K562 (cell line): ENCODE data around the gene PURA. TPM values are rescaled to one million over a fixed set of nuclear protein-coding genes. Genes with fewer than 3 reads are reported as not detected.

Source experiments
- CBFA2T3 ChIP-seq: fragments of 450-650 bp; IDR thresholded peaks from 2 replicates; pipeline ENCODE4 v1.6.1; 2017
- CEBPB ChIP-seq: fragments of 450-650 bp; IDR thresholded peaks from 2 replicates; pipeline ENCODE4 v1.6.1; 2016; ENCODE audit warnings: missing genetic modification characterization, missing compliant biosample characterization
- DNMT1 ChIP-seq: fragments of 450-650 bp; IDR thresholded peaks from 2 replicates; pipeline ENCODE4 v1.6.1; 2016; ENCODE audit warnings: antibody characterized with exemption, mild to moderate bottlenecking
- ELF4 ChIP-seq: fragments of 450-650 bp; formaldehyde crosslinking; IDR thresholded peaks from 2 replicates; pipeline ENCODE4 v1.4.0; 2022; ENCODE audit warnings: missing genetic modification characterization
- ESRRB ChIP-seq: fragments of 250-450 bp; sonication (Bioruptor Pico); IDR thresholded peaks from 2 replicates; pipeline ENCODE4 v1.5.0; 2020; ENCODE audit warnings: mild to moderate bottlenecking, moderate library complexity, borderline replicate concordance
- HSF4 ChIP-seq: fragments of 250-450 bp; sonication (Bioruptor Pico); IDR thresholded peaks from 2 replicates; pipeline ENCODE4 v2.1.2; 2022; ENCODE audit warnings: mild to moderate bottlenecking, moderate library complexity, borderline replicate concordance
- LARP7 ChIP-seq: fragments of 450-650 bp; IDR thresholded peaks from 2 replicates; pipeline ENCODE4 v1.6.1; 2016
- MCM7 ChIP-seq, 2 experiments: fragments of 450-650 bp; IDR thresholded peaks; 2 replicates each; pipeline ENCODE4 v1.6.1; 2016 to 2018
- MED1 ChIP-seq: sonication (generic); formaldehyde crosslinking; IDR thresholded peaks from 2 replicates; pipeline ENCODE4 v1.8.1; 2023; ENCODE audit warnings: missing genetic modification reagents, borderline replicate concordance
- NFE2L1 ChIP-seq: fragments of 450-650 bp; IDR thresholded peaks from 2 replicates; pipeline ENCODE4 v1.6.1; 2016; ENCODE audit warnings: missing genetic modification characterization, low read depth, mild to moderate bottlenecking, missing compliant biosample characterization, moderate library complexity, borderline replicate concordance
- NONO ChIP-seq, 2 experiments: fragments of 200-400 bp in 1 of 2; fragments of 450-650 bp in 1 of 2; formaldehyde crosslinking in 1 of 2; IDR thresholded peaks; 2 replicates each; pipeline ENCODE4 v1.6.1; 2017; ENCODE audit warnings: low read depth in 2 of 2, mild to moderate bottlenecking in 2 of 2, moderate library complexity in 2 of 2, low read length in 1 of 2
- TAF9B ChIP-seq: fragments of 450-650 bp; IDR thresholded peaks from 2 replicates; pipeline ENCODE4 v1.6.1; 2018; ENCODE audit warnings: mild to moderate bottlenecking; ENCODE audit not compliant: partially characterized antibody
- TCFL5 ChIP-seq: fragments of 250-450 bp; sonication (Bioruptor Pico); conservative IDR thresholded peaks from 2 replicates; pipeline ENCODE4 v1.6.1; 2021; ENCODE audit warnings: mild to moderate bottlenecking, moderate library complexity, matching md5 sums
- ZBTB11 ChIP-seq, 3 experiments: fragments of 200-800 bp in 1 of 3; fragments of 250-450 bp in 1 of 3; fragments of 450-650 bp in 1 of 3; sonication (Bioruptor Pico) in 1 of 3; sonication (Bioruptor generic) in 1 of 3; formaldehyde crosslinking in 1 of 3; IDR thresholded peaks; 2 replicates each; pipeline versions ENCODE4 v1.6.1 to v1.8.0; 2016 to 2022; ENCODE audit warnings: mild to moderate bottlenecking in 2 of 3, missing genetic modification characterization in 2 of 3, missing compliant biosample characterization in 1 of 3, moderate library complexity in 1 of 3
- ZC3H11A ChIP-seq: IDR thresholded peaks from 2 replicates; pipeline ENCODE4 v1.6.1; 2012; ENCODE audit warnings: low read depth, low read length, improper control_type of control experiment
- polyA plus RNA-seq, 8 experiments: library from polyadenylated mRNA; depleted of rRNA in 4 of 8; stranded (reverse) in 5 of 8; unstranded in 3 of 8; fragments of >200 nt; fragmentation: Nextera tagmentation in 2 of 8; fragmentation: Illumina TruSeq in 1 of 8; extraction: Ambion mirVana in 2 of 8; extraction: Trizol in 1 of 8; gene quantifications; 2 replicates each; pipeline versions ENCODE4 v1.2.1 to v1.2.3, GENCODE V29; 2011 to 2014; ENCODE audit warnings: inconsistent platforms in 1 of 8, missing spikeins in 1 of 8
- total RNA-seq, 7 experiments: library from RNA; depleted of rRNA in 6 of 7; stranded (reverse); fragments of >200 nt in 6 of 7; fragmentation: Illumina TruSeq in 2 of 7; extraction: Trizol in 2 of 7; gene quantifications; 2 replicates each; pipeline versions ENCODE4 v1.2.1 to v1.2.3, GENCODE V29; 2011 to 2021; ENCODE audit warnings: low replicate concordance in 1 of 7
- TF ChIP-seq, protein P1 (sequence below), 2 experiments: fragments of 200-800 bp in 1 of 2; sonication (Bioruptor generic) in 1 of 2; sonication (generic) in 1 of 2; formaldehyde crosslinking in 1 of 2; IDR thresholded peaks in 1 of 2; conservative IDR thresholded peaks in 1 of 2; 2 replicates each; pipeline versions ENCODE4 v1.5.0 to v1.6.1; 2016 to 2020; ENCODE audit warnings: missing compliant biosample characterization in 1 of 2, missing genetic modification characterization in 1 of 2, missing genetic modification reagents in 1 of 2
- TF ChIP-seq, protein P2 (sequence below): fragments of 250-450 bp; sonication (Bioruptor Pico); IDR thresholded peaks from 2 replicates; pipeline ENCODE4 v1.5.0; 2020; ENCODE audit warnings: mild to moderate bottlenecking, borderline replicate concordance
- TF ChIP-seq, protein P3 (sequence below): fragments of 450-650 bp; formaldehyde crosslinking; IDR thresholded peaks from 2 replicates; pipeline ENCODE4 v1.4.0; 2022; ENCODE audit warnings: mild to moderate bottlenecking, moderate library complexity
- TF ChIP-seq, protein P4 (sequence below): IDR thresholded peaks from 2 replicates; pipeline ENCODE4 v1.6.1; 2014; ENCODE audit warnings: antibody characterized with exemption

The PURA gene
- total and polyA plus RNA-seq, 9 of the 15 experiments (the other 6 are each of a cell fraction or from before 2014, with no cell fraction given) = 3.2 to 11.1 (median 5.4) TPM

GRCh38 chr5:140113699-140114263 is at the start of gene PURA (continued):
- TF ChIP-seq, protein P1, sequence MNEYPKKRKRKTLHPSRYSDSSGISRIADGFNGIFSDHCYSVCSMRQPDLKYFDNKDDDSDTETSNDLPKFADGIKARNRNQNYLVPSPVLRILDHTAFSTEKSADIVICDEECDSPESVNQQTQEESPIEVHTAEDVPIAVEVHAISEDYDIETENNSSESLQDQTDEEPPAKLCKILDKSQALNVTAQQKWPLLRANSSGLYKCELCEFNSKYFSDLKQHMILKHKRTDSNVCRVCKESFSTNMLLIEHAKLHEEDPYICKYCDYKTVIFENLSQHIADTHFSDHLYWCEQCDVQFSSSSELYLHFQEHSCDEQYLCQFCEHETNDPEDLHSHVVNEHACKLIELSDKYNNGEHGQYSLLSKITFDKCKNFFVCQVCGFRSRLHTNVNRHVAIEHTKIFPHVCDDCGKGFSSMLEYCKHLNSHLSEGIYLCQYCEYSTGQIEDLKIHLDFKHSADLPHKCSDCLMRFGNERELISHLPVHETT (CRISPR knock-in tag; conservative IDR thresholded peaks at IDR 0.05 in 1 of 2, IDR thresholded peaks at IDR 0.05 in 1 of 2) = peak in 1 of 2 experiments; percentile 47; a peak in 2 of 4 replicates
- TF ChIP-seq ZBTB11 (CRISPR knock-in tag; IDR thresholded peaks at IDR 0.05) (no peak), ELF4 (no peak), ZC3H11A (no peak), CBFA2T3 (no peak), TCFL5 (no peak), HSF4 (CRISPR knock-in tag) (no peak), NFE2L1 (tag) (no peak), MCM7 (IDR thresholded peaks at IDR 0.05) (no peak), TAF9B (no peak), LARP7 (no peak), CEBPB (tag) (no peak), MED1 (CRISPR knock-in tag) (no peak), DNMT1 (no peak), NONO (IDR thresholded peaks at IDR 0.05; ENCODE audit: low read depth in 2 of 2, low read length in 1 of 2) (peak; percentile 46 to 61; a peak in 1 of 4 replicates), ESRRB (CRISPR knock-in tag) (no peak)
- TF ChIP-seq, protein P2, sequence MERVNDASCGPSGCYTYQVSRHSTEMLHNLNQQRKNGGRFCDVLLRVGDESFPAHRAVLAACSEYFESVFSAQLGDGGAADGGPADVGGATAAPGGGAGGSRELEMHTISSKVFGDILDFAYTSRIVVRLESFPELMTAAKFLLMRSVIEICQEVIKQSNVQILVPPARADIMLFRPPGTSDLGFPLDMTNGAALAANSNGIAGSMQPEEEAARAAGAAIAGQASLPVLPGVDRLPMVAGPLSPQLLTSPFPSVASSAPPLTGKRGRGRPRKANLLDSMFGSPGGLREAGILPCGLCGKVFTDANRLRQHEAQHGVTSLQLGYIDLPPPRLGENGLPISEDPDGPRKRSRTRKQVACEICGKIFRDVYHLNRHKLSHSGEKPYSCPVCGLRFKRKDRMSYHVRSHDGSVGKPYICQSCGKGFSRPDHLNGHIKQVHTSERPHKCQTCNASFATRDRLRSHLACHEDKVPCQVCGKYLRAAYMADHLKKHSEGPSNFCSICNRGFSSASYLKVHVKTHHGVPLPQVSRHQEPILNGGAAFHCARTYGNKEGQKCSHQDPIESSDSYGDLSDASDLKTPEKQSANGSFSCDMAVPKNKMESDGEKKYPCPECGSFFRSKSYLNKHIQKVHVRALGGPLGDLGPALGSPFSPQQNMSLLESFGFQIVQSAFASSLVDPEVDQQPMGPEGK (CRISPR knock-in tag) = no peak
- TF ChIP-seq, protein P3, sequence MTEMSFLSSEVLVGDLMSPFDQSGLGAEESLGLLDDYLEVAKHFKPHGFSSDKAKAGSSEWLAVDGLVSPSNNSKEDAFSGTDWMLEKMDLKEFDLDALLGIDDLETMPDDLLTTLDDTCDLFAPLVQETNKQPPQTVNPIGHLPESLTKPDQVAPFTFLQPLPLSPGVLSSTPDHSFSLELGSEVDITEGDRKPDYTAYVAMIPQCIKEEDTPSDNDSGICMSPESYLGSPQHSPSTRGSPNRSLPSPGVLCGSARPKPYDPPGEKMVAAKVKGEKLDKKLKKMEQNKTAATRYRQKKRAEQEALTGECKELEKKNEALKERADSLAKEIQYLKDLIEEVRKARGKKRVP = no peak
- TF ChIP-seq, protein P4, sequence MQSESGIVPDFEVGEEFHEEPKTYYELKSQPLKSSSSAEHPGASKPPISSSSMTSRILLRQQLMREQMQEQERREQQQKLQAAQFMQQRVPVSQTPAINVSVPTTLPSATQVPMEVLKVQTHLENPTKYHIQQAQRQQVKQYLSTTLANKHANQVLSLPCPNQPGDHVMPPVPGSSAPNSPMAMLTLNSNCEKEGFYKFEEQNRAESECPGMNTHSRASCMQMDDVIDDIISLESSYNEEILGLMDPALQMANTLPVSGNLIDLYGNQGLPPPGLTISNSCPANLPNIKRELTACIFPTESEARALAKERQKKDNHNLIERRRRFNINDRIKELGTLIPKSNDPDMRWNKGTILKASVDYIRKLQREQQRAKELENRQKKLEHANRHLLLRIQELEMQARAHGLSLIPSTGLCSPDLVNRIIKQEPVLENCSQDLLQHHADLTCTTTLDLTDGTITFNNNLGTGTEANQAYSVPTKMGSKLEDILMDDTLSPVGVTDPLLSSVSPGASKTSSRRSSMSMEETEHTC = peak; percentile 34; the same call in 1 of the 2 replicates
